ENCODE results near the gene NKD1. TPM values are rescaled to one million over a fixed set of nuclear protein-coding genes. Genes with fewer than 3 reads are reported as not detected.

NKD1 gene
- total RNA-seq, 2 experiments from 2014 or later = 0.04 to 0.06 TPM

- no peaks in the 10 kb centered on the region for H3K4me1 ChIP-seq (ENCODE audit: insufficient read depth, low read length, poor library complexity, severe bottlenecking)
- CTCF ChIA-PET (ENCODE audit: unreplicated experiment) = no interaction called here
- H2AFZ ChIP-seq (ENCODE audit: low read length) = no peak overlapping the region
- no peaks in the 10 kb centered on the region for H3K9me2 ChIP-seq (ENCODE audit: insufficient read depth, low read length)
- H3K27ac ChIP-seq (ENCODE audit: low read depth, low read length, poor library complexity, severe bottlenecking) = no peak overlapping the region
- no peaks in the 10 kb centered on the region for H3K36me3 ChIP-seq (ENCODE audit: insufficient read depth, low read length)
- DNase-seq (ENCODE audit: low spot score) = no peak
- no peak overlapping the region for H3K4me2 ChIP-seq (ENCODE audit: low read length)
- no peaks in the 10 kb centered on the region for H3K79me2 ChIP-seq (ENCODE audit: insufficient read depth, low read depth, low read length)
- no peaks in the 10 kb centered on the region for H4K20me1 ChIP-seq (ENCODE audit: insufficient read depth, low read length)
- POLR2A ChIA-PET = no interaction called here
- no TSS peak for BruUV-seq (replicated peaks)
- TF ChIP-seq CTCF (conservative IDR thresholded peaks at IDR 0.05; ENCODE audit: low read length) (no peak), EZH2phosphoT487 (IDR thresholded peaks at IDR 0.05; ENCODE audit: borderline replicate concordance, low read depth, low read length) (no peak)
- H3K4me3 ChIP-seq (ENCODE audit: low read depth, low read length, poor library complexity, severe bottlenecking) = no peak overlapping the region
- intact Hi-C loops (cut with micrococcal nuclease; ENCODE audit: unreplicated experiment) = no loop called here
- H3K9me3 ChIP-seq (ENCODE audit: low read length) = no peaks in the 10 kb centered on the region
Measured at GRCh38 chr16:50538411-50539052, 9.7 kb upstream of the NKD1 start.

- no TSS peak for BruUV-seq (replicated peaks)
- H3K4me2 ChIP-seq (ENCODE audit: low read length) = no peak overlapping the region
- no peaks in the 10 kb centered on the region for H4K20me1 ChIP-seq (ENCODE audit: insufficient read depth, low read length)
- TF ChIP-seq EZH2phosphoT487 (IDR thresholded peaks at IDR 0.05; ENCODE audit: borderline replicate concordance, low read depth, low read length) (no peak), CTCF (conservative IDR thresholded peaks at IDR 0.05; ENCODE audit: low read length) (no peak)
- no peak overlapping the region for H3K4me3 ChIP-seq (ENCODE audit: low read depth, low read length, poor library complexity, severe bottlenecking)
- ChIA-PET POLR2A (no interaction called here), CTCF (ENCODE audit: unreplicated experiment) (no interaction called here)
- intact Hi-C loops (cut with micrococcal nuclease; ENCODE audit: unreplicated experiment) = no loop called here
- H3K9me2 ChIP-seq (ENCODE audit: insufficient read depth, low read length) = no peaks in the 10 kb centered on the region
- no peak overlapping the region for H2AFZ ChIP-seq (ENCODE audit: low read length)
- H3K4me1 ChIP-seq (ENCODE audit: insufficient read depth, low read length, poor library complexity, severe bottlenecking) = no peaks in the 10 kb centered on the region
- H3K27ac ChIP-seq (ENCODE audit: low read depth, low read length, poor library complexity, severe bottlenecking) = no peak overlapping the region
- H3K36me3 ChIP-seq (ENCODE audit: insufficient read depth, low read length) = no peaks in the 10 kb centered on the region
- H3K79me2 ChIP-seq (ENCODE audit: insufficient read depth, low read depth, low read length) = no peaks in the 10 kb centered on the region
- no peaks in the 10 kb centered on the region for H3K9me3 ChIP-seq (ENCODE audit: low read length)
- no peak for DNase-seq (ENCODE audit: low spot score)
Measured at GRCh38 chr16:50539053-50539695, 9.0 kb upstream of the NKD1 start.
